Suprapubic skin (tissue), 4 donors: Measurements from ENCODE around the gene ETV6. TPM values are rescaled to one million over a fixed set of nuclear protein-coding genes. Genes with fewer than 3 reads are reported as not detected.

ENCODE experiments used
- DNase-seq, 2 donors: peaks; one replicate each; pipeline ENCODE4 v3.0.0-alpha.2; 2019; ENCODE audit warnings: low spot score in 2 of 2
- H3K27ac ChIP-seq: fragments of 200-600 bp; sonication (generic); one replicate; pipeline ENCODE4 v1.5.1; 2019
- H3K27me3 ChIP-seq: fragments of 200-600 bp; sonication (generic); one replicate; pipeline ENCODE4 v1.5.1; 2019
- H3K36me3 ChIP-seq: fragments of 200-600 bp; sonication (generic); one replicate; pipeline ENCODE4 v1.5.1; 2019
- H3K4me1 ChIP-seq: fragments of 200-600 bp; sonication (generic); one replicate; pipeline ENCODE4 v1.5.1; 2019
- H3K4me3 ChIP-seq: fragments of 200-600 bp; sonication (generic); one replicate; pipeline ENCODE4 v1.5.1; 2019; ENCODE audit warnings: mild to moderate bottlenecking
- H3K9me3 ChIP-seq: fragments of 200-600 bp; sonication (generic); one replicate; pipeline ENCODE4 v1.5.1; 2019
- CTCF ChIP-seq, 2 donors: fragments of 200-600 bp in 1 of 2; fragments of 450-650 bp in 1 of 2; sonication (generic) in 1 of 2; IDR thresholded peaks; one replicate each; pipeline ENCODE4 v1.5.1; 2016 to 2019; ENCODE audit warnings: antibody characterized with exemption in 2 of 2, mild to moderate bottlenecking in 1 of 2, moderate library complexity in 1 of 2
- EP300 ChIP-seq: sonication (generic); formaldehyde crosslinking; IDR thresholded peaks from one replicate; pipeline ENCODE4 v1.6.1; 2017; ENCODE audit warnings: antibody characterized with exemption
- POLR2A ChIP-seq, 2 donors: fragments of 450-650 bp; IDR thresholded peaks; one replicate each; pipeline ENCODE4 v1.6.1; 2017; ENCODE audit warnings: antibody characterized with exemption in 2 of 2, mild to moderate bottlenecking in 2 of 2, moderate library complexity in 2 of 2
- POLR2AphosphoS5 ChIP-seq, 3 donors: sonication (generic); formaldehyde crosslinking; IDR thresholded peaks; one replicate each; pipeline ENCODE4 v1.6.1; 2017; ENCODE audit warnings: antibody characterized with exemption in 3 of 3
- WGBS: methylation state at CpG from one replicate; pipeline ENCODE4 v1.1.5; 2018; 5-methylcytosine and 5-hydroxymethylcytosine counted together
- total RNA-seq, 4 donors: library from RNA; depleted of rRNA; stranded (reverse); fragments of >200 nt; gene quantifications; one replicate each; pipeline ENCODE4 v1.1.0, GENCODE V29; 2016

ETV6 gene
- total RNA-seq, 4 donors from 2014 or later, result 16.9 to 41.4 (median 25.1) TPM

- H3K27ac ChIP-seq, result peak overlapping the region; percentile 0
- H3K9me3 ChIP-seq, result no peaks in the 10 kb centered on the region
- H3K4me3 ChIP-seq, result no peak overlapping the region
- H3K4me1 ChIP-seq, result peaks cover 8% of the 10 kb centered on the region
- H3K36me3 ChIP-seq, result peaks cover 18% of the 10 kb centered on the region
- 62% methylated on average over 2 of the region's 2 CpGs for WGBS
- TF ChIP-seq POLR2AphosphoS5 (IDR thresholded peaks at IDR 0.05) (no peak), EP300 (no peak), CTCF (IDR thresholded peaks at IDR 0.05) (no peak), POLR2A (IDR thresholded peaks at IDR 0.05) (no peak)
- no peaks in the 10 kb centered on the region for H3K27me3 ChIP-seq
- DNase-seq, result no peak
Observed at GRCh38 chr12:11753150-11753499, 103.7 kb downstream of the ETV6 start.

GRCh38 chr12:11753826-11754225, 104.4 kb downstream of the ETV6 start:
- Histone ChIP-seq H3K27ac (peak overlapping the region; percentile 0), H3K4me3 (no peak overlapping the region), H3K27me3 (no peaks in the 10 kb centered on the region), H3K36me3 (peaks cover 18% of the 10 kb centered on the region), H3K9me3 (no peaks in the 10 kb centered on the region), H3K4me1 (peaks cover 10% of the 10 kb centered on the region)
- WGBS, result 88% methylated on average over 5 of the region's 5 CpGs
- DNase-seq, result no peak
- TF ChIP-seq POLR2AphosphoS5 (IDR thresholded peaks at IDR 0.05), result no peak
- no peak for TF ChIP-seq POLR2A (IDR thresholded peaks at IDR 0.05)
- no peak for TF ChIP-seq EP300
- TF ChIP-seq CTCF (IDR thresholded peaks at IDR 0.05), result no peak

- Histone ChIP-seq H3K4me1 (peaks cover 10% of the 10 kb centered on the region), H3K9me3 (no peaks in the 10 kb centered on the region), H3K27me3 (no peaks in the 10 kb centered on the region), H3K4me3 (no peak overlapping the region), H3K36me3 (peaks cover 18% of the 10 kb centered on the region), H3K27ac (peak overlapping the region; percentile 20)
- no peak for DNase-seq
- 77% methylated on average over 4 of the region's 4 CpGs for WGBS
- TF ChIP-seq POLR2AphosphoS5 (IDR thresholded peaks at IDR 0.05), result no peak
- TF ChIP-seq POLR2A (IDR thresholded peaks at IDR 0.05), result no peak
- no peak for TF ChIP-seq CTCF (IDR thresholded peaks at IDR 0.05)
- no peak for TF ChIP-seq EP300
Observed at GRCh38 chr12:11754256-11754655, 104.8 kb downstream of the ETV6 start.

- Histone ChIP-seq H3K4me1 (peaks cover 6% of the 10 kb centered on the region), H3K36me3 (peaks cover 18% of the 10 kb centered on the region), H3K4me3 (no peak overlapping the region), H3K27me3 (no peaks in the 10 kb centered on the region), H3K27ac (no peak overlapping the region), H3K9me3 (no peaks in the 10 kb centered on the region)
- DNase-seq, result no peak
- WGBS, result 55% methylated on average over 5 of the region's 5 CpGs
- TF ChIP-seq CTCF (IDR thresholded peaks at IDR 0.05), result no peak
- no peak for TF ChIP-seq POLR2A (IDR thresholded peaks at IDR 0.05)
- no peak for TF ChIP-seq EP300
Observed at GRCh38 chr12:11755302-11755930, 105.9 kb downstream of the ETV6 start.

- WGBS, result 86% methylated on average over 2 of the region's 2 CpGs
- DNase-seq, result no peak
- Histone ChIP-seq H3K36me3 (peaks cover 18% of the 10 kb centered on the region), H3K4me1 (peaks cover 6% of the 10 kb centered on the region), H3K27me3 (no peaks in the 10 kb centered on the region), H3K9me3 (no peaks in the 10 kb centered on the region), H3K27ac (no peak overlapping the region), H3K4me3 (no peak overlapping the region)
- TF ChIP-seq POLR2AphosphoS5 (IDR thresholded peaks at IDR 0.05), result no peak
- TF ChIP-seq CTCF (IDR thresholded peaks at IDR 0.05), result no peak
- TF ChIP-seq POLR2A (IDR thresholded peaks at IDR 0.05), result no peak
Observed at GRCh38 chr12:11756022-11756421, 106.5 kb downstream of the ETV6 start.
